ACC112 (cell line): ENCODE data around the gene PPCS.
"Not testable (repeated sequence)": the region's sequence is repeated elsewhere in the genome, so short reads cannot be mapped to it uniquely, and the experiment has no call there.

Source experiments
- H2AFZ ChIP-seq: fragments of 200-600 bp; sonication (generic); one replicate; pipeline ENCODE4 v1.6.0; 2017; ENCODE audit warnings: antibody characterized with exemption, low read length; ENCODE audit not compliant: unreplicated experiment
- H3K27ac ChIP-seq: fragments of 200-600 bp; sonication (generic); 2 replicates; pipeline ENCODE4 v1.5.1; 2014; ENCODE audit warnings: low read depth, mild to moderate bottlenecking, antibody characterized with exemption, low read length, moderate library complexity
- H3K27me3 ChIP-seq: fragments of 200-600 bp; sonication (generic); 2 replicates; pipeline ENCODE4 v1.6.1; 2014; ENCODE audit warnings: mild to moderate bottlenecking, antibody characterized with exemption, low read length, moderate library complexity, mixed read lengths; ENCODE audit not compliant: insufficient read depth
- H3K36me3 ChIP-seq: fragments of 200-600 bp; sonication (generic); 2 replicates; pipeline ENCODE4 v1.6.1; 2016; ENCODE audit warnings: mild to moderate bottlenecking, antibody characterized with exemption, low read length, moderate library complexity, mixed read lengths; ENCODE audit not compliant: insufficient read depth
- H3K4me1 ChIP-seq: fragments of 200-600 bp; sonication (generic); one replicate; pipeline ENCODE4 v1.6.1; 2016; ENCODE audit warnings: low read length, mixed read lengths; ENCODE audit not compliant: insufficient read depth, unreplicated experiment, control insufficient read depth
- H3K4me3 ChIP-seq: fragments of 200-600 bp; sonication (generic); 2 replicates; pipeline ENCODE4 v1.5.1; 2014; ENCODE audit warnings: mild to moderate bottlenecking, low read depth, low read length
- H3K79me2 ChIP-seq: fragments of 200-600 bp; sonication (generic); one replicate; pipeline ENCODE4 v1.6.0; 2016; ENCODE audit warnings: low read length; ENCODE audit not compliant: control insufficient read depth, unreplicated experiment, insufficient read depth

The PPCS gene

DNA sequence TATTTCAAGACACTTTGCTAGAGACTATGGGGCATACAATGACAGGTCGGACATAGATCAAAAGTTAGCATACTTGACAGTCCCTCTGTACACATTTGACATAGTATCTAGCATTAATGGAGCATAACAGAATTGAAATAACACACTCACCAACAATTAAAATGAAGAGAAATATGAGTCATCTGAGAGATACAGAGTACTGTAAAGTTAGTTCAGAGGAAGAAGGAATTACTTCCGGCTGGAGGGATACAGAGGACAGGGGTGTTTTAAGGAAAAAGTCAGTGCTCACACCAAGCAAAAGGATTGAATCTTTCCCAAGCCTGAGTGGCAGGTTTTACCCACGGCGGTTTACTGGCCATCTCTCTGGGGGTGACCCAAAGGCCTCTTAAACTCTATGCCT is 3.0 kb upstream of the PPCS start:
- Histone ChIP-seq H2AFZ (no peak overlapping the region), H3K27ac (no peak overlapping the region), H3K27me3 (no peaks in the 10 kb centered on the region), H3K36me3 (peaks cover 6% of the 10 kb centered on the region; the same call in 1 of the 2 replicates), H3K79me2 (no peaks in the 10 kb centered on the region), H3K4me1 (peaks cover 5% of the 10 kb centered on the region), H3K4me3 (no peak overlapping the region)

DNA sequence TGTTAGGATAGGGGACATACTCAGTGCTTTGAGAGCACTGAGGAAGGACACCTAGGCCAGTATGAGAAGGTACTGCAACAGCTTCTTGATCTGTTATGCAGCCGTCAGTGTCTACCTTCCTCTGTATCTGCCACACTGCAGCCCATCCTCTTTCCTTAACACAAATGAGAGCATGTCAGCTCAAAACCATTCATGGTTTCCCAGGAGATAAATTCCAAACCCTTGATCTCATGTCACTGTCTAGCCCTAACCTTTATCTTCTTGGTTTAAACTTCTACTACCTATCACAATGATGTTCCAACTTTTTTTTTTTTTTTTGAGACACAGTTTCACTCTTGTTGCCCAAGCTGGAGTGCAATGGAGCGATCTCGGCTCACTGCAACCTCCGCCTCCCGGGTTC is 1.9 kb upstream of the PPCS start:
- Histone ChIP-seq H2AFZ (no peak overlapping the region), H3K4me1 (peaks cover 5% of the 10 kb centered on the region), H3K36me3 (peaks cover 8% of the 10 kb centered on the region; the same call in 1 of the 2 replicates)

DNA sequence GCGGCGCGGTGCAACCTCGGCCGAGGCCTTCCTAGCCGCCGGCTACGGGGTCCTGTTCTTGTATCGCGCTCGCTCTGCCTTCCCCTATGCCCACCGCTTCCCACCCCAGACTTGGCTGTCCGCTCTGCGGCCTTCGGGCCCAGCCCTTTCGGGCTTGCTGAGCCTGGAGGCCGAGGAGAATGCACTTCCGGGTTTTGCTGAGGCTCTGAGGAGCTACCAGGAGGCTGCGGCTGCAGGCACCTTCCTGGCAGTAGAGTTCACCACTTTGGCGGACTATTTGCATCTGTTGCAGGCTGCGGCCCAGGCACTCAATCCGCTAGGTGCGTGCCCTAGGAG is 379 bp downstream of the PPCS start:
- Histone ChIP-seq H3K4me1 (peaks cover 5% of the 10 kb centered on the region), H3K27me3 (no peaks in the 10 kb centered on the region), H3K36me3 (peaks cover 14% of the 10 kb centered on the region), H3K27ac (peak overlapping the region; percentile 35), H3K79me2 (no peaks in the 10 kb centered on the region), H2AFZ (peak overlapping the region; percentile 97), H3K4me3 (peak overlapping the region; percentile 90)

More for the DNA sequence above, 1.9 kb upstream of the PPCS start:
- no peak overlapping the region for H3K4me3 ChIP-seq
- no peaks in the 10 kb centered on the region for H3K79me2 ChIP-seq
- no peaks in the 10 kb centered on the region for H3K27me3 ChIP-seq
- no peak overlapping the region for H3K27ac ChIP-seq

DNA sequence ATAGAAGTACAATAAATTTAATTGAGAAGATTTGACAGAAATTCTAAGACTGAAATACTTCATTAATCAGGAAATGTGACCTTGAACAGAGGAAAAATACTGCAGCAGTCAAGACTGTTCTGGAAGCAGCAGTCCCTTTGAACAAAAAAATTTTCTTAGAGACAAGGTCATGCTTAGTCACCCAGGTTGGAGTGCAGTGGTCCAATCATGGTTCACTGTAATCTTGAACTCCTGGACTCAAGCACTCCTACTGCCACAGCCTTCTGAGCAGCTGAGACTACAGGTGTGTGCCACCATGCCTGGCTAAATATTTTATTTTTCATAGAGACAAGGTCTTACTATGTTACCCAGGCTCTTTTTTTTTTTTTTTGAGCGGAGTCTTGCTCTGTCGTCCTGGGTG is 4.9 kb downstream of the PPCS start:
- peaks cover 14% of the 10 kb centered on the region for H3K4me1 ChIP-seq
- no peaks in the 10 kb centered on the region for H3K79me2 ChIP-seq
- no peaks in the 10 kb centered on the region for H3K27me3 ChIP-seq
- H3K36me3 ChIP-seq, result peaks cover 14% of the 10 kb centered on the region
- no peak overlapping the region for H3K27ac ChIP-seq
- no peak overlapping the region for H3K4me3 ChIP-seq
- no peak overlapping the region for H2AFZ ChIP-seq

DNA sequence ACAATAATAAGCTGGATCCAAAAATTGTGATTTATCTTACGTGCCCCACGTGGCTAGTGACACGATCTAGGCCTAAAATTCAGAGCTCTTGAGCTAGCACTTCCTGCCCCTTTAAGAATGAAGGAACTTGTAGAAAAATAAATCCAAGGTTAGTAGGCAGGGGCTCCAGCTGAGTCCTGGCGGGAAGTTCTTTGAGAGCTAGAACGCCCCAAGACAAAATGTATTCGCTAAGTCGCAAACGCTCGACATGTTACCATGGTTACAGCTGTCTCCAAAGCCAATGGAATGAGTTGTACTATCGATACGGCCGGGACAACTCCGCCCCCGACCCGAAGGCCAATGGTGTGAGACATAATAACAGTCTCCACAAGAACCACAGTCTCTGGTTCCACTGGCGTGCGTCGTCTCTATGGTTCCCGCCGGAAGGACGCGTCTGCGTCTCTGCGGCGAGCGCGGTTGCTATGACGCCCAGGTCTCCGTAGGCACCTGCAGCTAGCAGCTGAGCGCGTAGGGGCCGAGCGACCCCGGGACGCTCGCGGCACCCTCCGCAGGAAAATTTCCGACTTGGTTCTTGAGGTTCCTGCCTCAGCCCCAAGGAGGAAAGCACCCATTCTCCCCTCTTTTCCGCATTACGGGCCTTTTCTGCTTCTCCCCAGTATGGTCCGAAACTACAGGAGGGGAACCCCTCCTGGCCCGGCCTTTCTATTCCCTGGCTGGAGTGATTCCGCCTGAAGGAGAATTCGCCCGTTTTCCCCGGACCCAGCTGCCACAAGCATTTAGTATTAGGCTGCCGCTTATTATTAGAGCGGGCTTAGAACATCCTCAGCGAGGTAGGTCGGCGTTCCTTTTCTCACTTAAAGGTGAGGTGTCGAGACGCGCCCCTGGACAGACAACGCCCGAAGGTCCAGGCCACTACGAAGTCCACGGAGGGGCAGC is 6.8 kb downstream of the PPCS start, which contains the start of gene CCDC30:
TSS of gene CCDC30 (plus strand) at position 459 of the 936 bp plus-strand sequence. CDS start 17,266 bp downstream, outside the sequence.
- peaks cover 11% of the 10 kb centered on the region for H3K36me3 ChIP-seq
- H3K27me3 ChIP-seq, result no peaks in the 10 kb centered on the region
- H2AFZ ChIP-seq, result peak within 1 kb of the TSS; percentile 98
- peaks cover 14% of the 10 kb centered on the region for H3K4me1 ChIP-seq
- peak within 1 kb of the TSS; percentile 69 for H3K27ac ChIP-seq
- H3K4me3 ChIP-seq, result peak within 1 kb of the TSS; percentile 90
- H3K79me2 ChIP-seq, result no peaks in the 10 kb centered on the region

DNA sequence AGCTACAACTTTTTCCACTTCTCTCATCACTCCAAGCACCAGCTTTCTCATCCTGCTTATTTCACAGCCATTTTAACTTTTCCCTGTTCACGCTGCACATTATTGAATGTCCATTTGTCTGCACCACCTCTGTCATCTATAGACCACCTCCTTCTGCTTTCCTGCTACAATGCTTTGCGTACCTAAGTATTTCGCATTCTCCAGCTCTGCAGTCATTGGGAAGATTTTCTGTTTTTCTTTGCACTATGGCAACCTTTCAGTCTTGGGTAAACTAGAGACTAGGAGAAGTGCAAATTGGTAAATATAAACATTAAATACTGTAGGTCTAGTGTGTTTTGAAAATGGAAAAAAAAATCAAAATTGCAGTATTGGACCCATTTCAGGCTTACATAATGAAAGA is 7.6 kb downstream of the PPCS start:
- Histone ChIP-seq H2AFZ (peak overlapping the region; percentile 98), H3K27me3 (no peaks in the 10 kb centered on the region), H3K36me3 (peaks cover 6% of the 10 kb centered on the region; the same call in 1 of the 2 replicates), H3K79me2 (no peaks in the 10 kb centered on the region), H3K4me3 (peak overlapping the region; percentile 90), H3K4me1 (peaks cover 14% of the 10 kb centered on the region), H3K27ac (no peak overlapping the region)

DNA sequence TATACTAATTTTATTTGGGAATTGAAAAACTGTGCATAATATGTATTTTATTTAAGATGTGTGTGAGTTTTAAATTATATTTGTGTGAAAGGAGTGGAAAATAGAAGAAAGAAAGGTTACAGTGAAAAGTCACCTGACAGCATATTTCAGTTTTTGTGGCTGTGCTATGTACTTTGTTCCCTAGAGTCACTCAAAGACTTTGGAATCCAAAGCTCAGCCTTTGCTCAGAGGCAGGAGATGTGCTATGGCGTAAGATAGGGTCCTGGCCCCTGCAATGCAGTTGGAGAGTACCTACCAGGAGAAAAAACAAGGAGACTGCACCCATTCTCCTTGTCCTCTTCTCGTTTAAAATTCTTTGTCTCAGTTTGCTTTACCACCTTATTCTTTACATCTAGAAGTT is 9.7 kb downstream of the PPCS start:
- Histone ChIP-seq H3K27me3 (peaks cover 11% of the 10 kb centered on the region), H2AFZ (no peak overlapping the region), H3K4me3 (no peak overlapping the region), H3K4me1 (peaks cover 14% of the 10 kb centered on the region), H3K79me2 (no peaks in the 10 kb centered on the region), H3K36me3 (0 out of 2 replicates have a peak, but pooled peaks cover under 1% of the 10 kb centered on the region), H3K27ac (no peak overlapping the region)

DNA sequence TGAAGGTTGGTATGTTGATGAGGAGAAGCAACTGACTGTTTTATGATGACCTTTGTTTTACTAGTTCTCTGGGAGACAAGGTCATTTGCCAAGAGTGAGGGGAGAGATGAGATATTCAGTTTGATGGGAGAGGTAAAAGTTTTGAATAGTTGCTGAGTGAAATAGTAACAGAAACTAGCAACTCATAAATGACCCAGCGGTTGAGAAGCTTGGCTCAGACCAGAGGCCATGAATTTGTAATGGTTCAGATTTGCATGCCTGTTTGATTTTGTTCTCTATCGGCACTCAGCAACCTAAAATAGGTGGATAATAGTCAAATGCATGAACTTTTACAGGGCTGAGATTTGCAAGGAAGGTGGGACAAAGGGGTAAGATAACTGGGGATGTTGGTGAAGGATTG is 13.4 kb downstream of the PPCS start:
- no peak overlapping the region for H3K4me3 ChIP-seq
- peaks cover 19% of the 10 kb centered on the region for H3K27me3 ChIP-seq
- no peak overlapping the region for H3K27ac ChIP-seq
- no peaks in the 10 kb centered on the region for H3K36me3 ChIP-seq
- H3K4me1 ChIP-seq, result no peaks in the 10 kb centered on the region
- H2AFZ ChIP-seq, result no peak overlapping the region
- H3K79me2 ChIP-seq, result no peaks in the 10 kb centered on the region

DNA sequence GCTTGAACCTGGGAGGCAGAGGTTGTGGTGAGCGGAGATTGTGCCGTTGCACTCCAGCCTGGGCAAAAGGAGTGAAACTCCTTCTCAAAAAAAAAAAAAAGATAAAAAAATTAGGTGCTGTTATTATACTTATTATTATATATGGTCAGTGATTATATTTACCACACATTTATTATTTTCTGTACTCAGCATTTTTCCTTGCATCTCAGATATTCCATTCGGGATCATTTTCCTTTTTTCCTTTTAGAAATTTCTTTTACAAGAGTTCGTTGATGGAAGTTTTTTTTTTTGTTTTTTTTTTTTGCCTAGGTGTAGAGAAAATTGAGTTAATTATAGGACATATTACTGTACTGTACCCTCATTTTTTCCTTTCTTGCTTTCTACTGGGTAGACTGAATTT is 20.3 kb downstream of the PPCS start:
- H3K27ac ChIP-seq, result no peak overlapping the region
- H3K36me3 ChIP-seq, result no peaks in the 10 kb centered on the region
- no peak overlapping the region for H2AFZ ChIP-seq
- H3K27me3 ChIP-seq, result peaks cover 8% of the 10 kb centered on the region; the same call in 1 of the 2 replicates
- no peaks in the 10 kb centered on the region for H3K4me1 ChIP-seq
- no peak overlapping the region for H3K4me3 ChIP-seq
- H3K79me2 ChIP-seq, result no peaks in the 10 kb centered on the region

DNA sequence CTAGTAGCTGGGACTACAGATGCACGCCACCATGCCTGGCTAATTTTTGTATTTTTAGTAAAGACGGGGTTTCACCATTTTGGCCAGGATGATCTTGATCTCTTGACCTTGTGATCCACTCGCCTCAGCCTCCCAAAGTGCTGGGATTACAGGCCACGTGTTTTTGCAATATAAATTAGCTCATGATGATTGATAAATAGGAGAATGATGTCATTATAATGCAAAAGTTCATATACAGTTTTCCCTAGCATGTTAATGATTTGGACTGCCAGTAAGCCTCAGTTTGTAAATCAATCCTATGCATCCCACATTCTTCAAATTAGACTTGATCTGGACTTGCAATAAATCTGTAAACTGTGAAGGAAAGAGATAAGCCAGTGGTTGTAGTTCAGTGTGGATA is 21.0 kb downstream of the PPCS start:
- not testable (repeated sequence) for H2AFZ ChIP-seq, H3K27ac ChIP-seq, H3K79me2 ChIP-seq, H3K4me3 ChIP-seq, H3K36me3 ChIP-seq, H3K27me3 ChIP-seq, H3K4me1 ChIP-seq

DNA sequence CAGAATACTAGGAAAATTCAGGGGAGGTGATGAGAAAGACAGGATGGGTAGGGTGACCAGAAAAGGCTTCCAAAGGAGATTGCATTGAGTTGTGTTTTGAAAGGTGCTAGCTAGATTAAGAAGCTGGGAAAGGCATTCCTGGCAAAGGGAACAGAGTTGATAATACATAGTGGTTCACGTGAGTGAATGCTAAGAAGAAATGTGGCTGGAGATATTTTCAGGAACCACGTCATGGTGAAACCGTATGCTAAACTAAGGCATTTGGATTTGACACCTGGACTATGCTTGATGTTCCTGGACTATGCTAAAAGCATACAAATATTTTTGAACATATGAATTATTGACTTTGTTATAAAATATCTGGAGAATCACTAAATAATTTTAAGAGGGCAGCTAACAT is 21.4 kb downstream of the PPCS start:
- H2AFZ ChIP-seq, result no peak overlapping the region
- no peak overlapping the region for H3K4me3 ChIP-seq
- no peaks in the 10 kb centered on the region for H3K79me2 ChIP-seq
- H3K27ac ChIP-seq, result no peak overlapping the region
- peaks cover 6% of the 10 kb centered on the region; the same call in 1 of the 2 replicates for H3K27me3 ChIP-seq
- no peaks in the 10 kb centered on the region for H3K4me1 ChIP-seq
- no peaks in the 10 kb centered on the region for H3K36me3 ChIP-seq
